B cell (primary cell): ENCODE measurements around the gene LBR. TPM values are rescaled to one million over a fixed set of nuclear protein-coding genes. Genes with fewer than 3 reads are reported as not detected.

Experiments
- ATAC-seq: fragments of 200-7000 bp; cut with Tn5 transposase; one replicate; pipeline ENCODE4 v1.10.0; 2021; ENCODE audit warnings: low read depth, mild to moderate bottlenecking, moderate number of reproducible peaks, moderate library complexity
- CTCF ChIA-PET: fragments of 350-600 bp; sonication (Branson Sonifier 250); formaldehyde crosslinking; loops from one replicate; lab custom pipeline; 2021; ENCODE audit warnings: antibody characterized with exemption, inconsistent platforms; lab: Charles Lee
- POLR2A ChIA-PET: fragments of 350-600 bp; sonication (Branson Sonifier 250); formaldehyde crosslinking; loops from one replicate; lab custom pipeline; 2021; ENCODE audit warnings: antibody characterized with exemption; lab: Charles Lee
- DNase-seq: peaks from one replicate; pipeline ENCODE4 v3.0.0; 2013
- H2AFZ ChIP-seq: 2 replicates; pipeline ENCODE4 v1.6.1; 2012; ENCODE audit warnings: mild to moderate bottlenecking, low read depth, low read length; ENCODE audit not compliant: insufficient read depth, poor library complexity, severe bottlenecking
- H3K27ac ChIP-seq, 2 donors: 1 replicate in 1 of 2; 2 replicates in 1 of 2; pipeline ENCODE4 v1.5.1; 2012 to 2013; ENCODE audit warnings: low read length in 2 of 2, mild to moderate bottlenecking in 2 of 2, moderate library complexity in 1 of 2
- H3K27me3 ChIP-seq, 4 experiments: fragments of 200-600 bp in 1 of 4; sonication (generic) in 1 of 4; replicated peaks in 1 of 4; 1 replicate in 2 of 4; 2 replicates in 2 of 4; pipeline versions ENCODE4 v1.6.1 to v1.7.0; 2013 to 2016; ENCODE audit warnings: low read length in 3 of 4, mild to moderate bottlenecking in 2 of 4, mixed read lengths in 1 of 4, moderate library complexity in 1 of 4; ENCODE audit not compliant: insufficient read depth in 4 of 4, control insufficient read depth in 3 of 4; ENCODE audit errors: control extremely low read depth in 1 of 4
- H3K36me3 ChIP-seq, 2 experiments: replicated peaks in 1 of 2; 1 replicate in 1 of 2; 2 replicates in 1 of 2; pipeline versions ENCODE4 v1.6.1 to v1.7.1; 2013; ENCODE audit warnings: low read length in 1 of 2; ENCODE audit not compliant: insufficient read depth in 2 of 2, control insufficient read depth in 1 of 2; ENCODE audit errors: control extremely low read depth in 1 of 2, extremely low read depth in 1 of 2
- H3K4me1 ChIP-seq, 2 donors: fragments of 200-600 bp in 1 of 2; sonication (generic) in 1 of 2; 1 replicate in 1 of 2; 2 replicates in 1 of 2; pipeline versions ENCODE4 v1.5.1 to v1.6.1; 2013 to 2017; ENCODE audit warnings: low read length in 2 of 2; ENCODE audit not compliant: control insufficient read depth in 2 of 2, insufficient read depth in 2 of 2
- H3K4me2 ChIP-seq: replicated peaks from 2 replicates; pipeline ENCODE3; 2012; ENCODE audit warnings: mild to moderate bottlenecking, low read depth, low read length; ENCODE audit not compliant: poor library complexity, severe bottlenecking
- H3K4me3 ChIP-seq, 5 experiments: fragments of 200-600 bp in 1 of 5; sonication (generic) in 1 of 5; 1 replicate in 3 of 5; 2 replicates in 2 of 5; pipeline versions ENCODE4 v1.5.1 to v1.7.0; 2011 to 2016; ENCODE audit warnings: low read length in 4 of 5, mild to moderate bottlenecking in 4 of 5, low read depth in 2 of 5, control low read depth in 1 of 5, moderate library complexity in 1 of 5; ENCODE audit not compliant: insufficient read depth in 1 of 5; ENCODE audit errors: control extremely low read depth in 1 of 5, extremely low read depth in 1 of 5
- H3K79me2 ChIP-seq: fragments of 200-600 bp; sonication (generic); one replicate; pipeline ENCODE4 v1.6.0; 2016; ENCODE audit warnings: low read length; ENCODE audit not compliant: control insufficient read depth, insufficient read depth
- H3K9ac ChIP-seq: fragments of 200-600 bp; sonication (generic); 2 replicates; pipeline ENCODE4 v1.6.1; 2017; ENCODE audit warnings: mild to moderate bottlenecking, low read length, moderate library complexity
- H3K9me3 ChIP-seq, 3 donors: one replicate each; pipeline versions ENCODE4 v1.6.1 to v1.7.1; 2013; ENCODE audit warnings: low read length in 2 of 3; ENCODE audit not compliant: control insufficient read depth in 2 of 3, insufficient read depth in 1 of 3; ENCODE audit errors: control extremely low read depth in 1 of 3
- H4K20me1 ChIP-seq: 2 replicates; pipeline ENCODE4 v1.6.0; 2012; ENCODE audit warnings: mild to moderate bottlenecking, low read length; ENCODE audit not compliant: insufficient read depth, control insufficient read depth, poor library complexity, severe bottlenecking
- H3K27ac Mint-ChIP-seq: one replicate; pipeline ENCODE4 v1.8.0; 2021; ENCODE audit warnings: mixed read lengths
- H3K27me3 Mint-ChIP-seq: one replicate; pipeline ENCODE4 v1.8.0; 2021; ENCODE audit warnings: mixed read lengths
- H3K4me1 Mint-ChIP-seq: one replicate; pipeline ENCODE4 v1.8.0; 2021; ENCODE audit warnings: mixed read lengths
- H3K4me3 Mint-ChIP-seq: one replicate; pipeline ENCODE4 v1.8.0; 2021; ENCODE audit warnings: mixed read lengths
- H3K9me3 Mint-ChIP-seq: one replicate; pipeline ENCODE4 v1.8.0; 2022; ENCODE audit warnings: mixed read lengths; ENCODE audit not compliant: insufficient read depth
- CTCF ChIP-seq: fragments of 200-600 bp; IDR thresholded peaks from one replicate; pipeline ENCODE4 v1.8.0; 2022; ENCODE audit warnings: antibody characterized with exemption, mild to moderate bottlenecking
- EZH2 ChIP-seq: IDR thresholded peaks from 2 replicates; pipeline ENCODE4 v1.6.1; 2012; ENCODE audit warnings: borderline replicate concordance, low read depth, mild to moderate bottlenecking, moderate library complexity, low read length; ENCODE audit not compliant: insufficient read depth, poor library complexity, severe bottlenecking
- WGBS: methylation state at CpG from one replicate; pipeline ENCODE4 v1.1.5; 2013; ENCODE audit warnings: missing lambda C conversion rate; ENCODE audit not compliant: insufficient coverage; 5-methylcytosine and 5-hydroxymethylcytosine counted together
- intact Hi-C: fragments of 100-400 bp; cut with micrococcal nuclease; formaldehyde crosslinking; loops from one replicate; pipeline ENCODE4 v1.10.0; 2022
- polyA plus RNA-seq: library from polyadenylated mRNA; depleted of rRNA; stranded (reverse); fragments of >200 nt; gene quantifications from 2 replicates; pipeline ENCODE4 v1.2.3, GENCODE V29; 2012
- total RNA-seq, 2 donors: library from RNA; stranded (reverse); fragments of 120-200 nt in 1 of 2; gene quantifications; 1 replicate in 1 of 2; 2 replicates in 1 of 2; pipeline versions ENCODE4 v1.2.3 to v1.2.4, GENCODE V29; 2013 to 2022

Gene LBR
- total and polyA plus RNA-seq, 2 donors (not counting 1 experiment from before 2014, with no cell fraction given): 19.3 to 167 TPM

- DNase-seq (no peak), ATAC-seq (no peak)
- no peak for TF ChIP-seq EZH2
- no peak for TF ChIP-seq CTCF
- CTCF ChIA-PET: interaction anchor here (1.0 to 1.1 kb wide), 3 partner anchors 12 to 69 kb away, joined by 3 to 4 read pairs (median 3); no protein-coding TSS in a partner anchor
- H3K4me3 Mint-ChIP-seq: no peak overlapping the region
- H3K9me3 ChIP-seq: no peaks in the 10 kb centered on the region
- POLR2A ChIA-PET: no interaction called here
- peaks cover 43% of the 10 kb centered on the region for H3K79me2 ChIP-seq
- H3K9ac ChIP-seq: no peak overlapping the region
- H3K27me3 ChIP-seq: no peaks in the 10 kb centered on the region
- H3K4me1 ChIP-seq: peaks cover 11 to 13% of the 10 kb centered on the region in 2 donors
- H3K36me3 ChIP-seq: peaks cover 7 to 89% of the 10 kb centered on the region in 2 experiments
- intact Hi-C loops: no loop called here
- peaks cover 17% of the 10 kb centered on the region for H4K20me1 ChIP-seq
- 100% methylated on average over 9 of the region's 10 CpGs for whole genome bisulfite sequencing
- peaks cover 14% of the 10 kb centered on the region for H3K4me1 Mint-ChIP-seq
- no peak overlapping the region for H3K27ac Mint-ChIP-seq
- H3K9me3 Mint-ChIP-seq: no peaks in the 10 kb centered on the region
- no peak overlapping the region for H3K27ac ChIP-seq
- H2AFZ ChIP-seq: no peak overlapping the region
- H3K4me3 ChIP-seq: no peak overlapping the region
- H3K27me3 Mint-ChIP-seq: no peaks in the 10 kb centered on the region
- no peak overlapping the region for H3K4me2 ChIP-seq
Observed at GRCh38 chr1:225412803-225413351, 15.0 kb downstream of the LBR start.

- Histone ChIP-seq H3K4me2 (no peak overlapping the region), H4K20me1 (peaks cover 13% of the 10 kb centered on the region), H3K4me3 (no peak overlapping the region), H3K79me2 (peaks cover 40% of the 10 kb centered on the region), H3K36me3 (peaks cover 7 to 88% of the 10 kb centered on the region in 2 experiments), H2AFZ (no peak overlapping the region), H3K27me3 (no peaks in the 10 kb centered on the region), H3K9me3 (no peaks in the 10 kb centered on the region), H3K27ac (no peak overlapping the region), H3K9ac (no peak overlapping the region), H3K4me1 (peaks cover 11 to 13% of the 10 kb centered on the region in 2 donors)
- intact Hi-C loops: no loop called here
- TF ChIP-seq EZH2: no peak
- no peak for TF ChIP-seq CTCF
- peaks cover 14% of the 10 kb centered on the region for H3K4me1 Mint-ChIP-seq
- ChIA-PET CTCF (no interaction called here), POLR2A (no interaction called here)
- 93% methylated on average over 6 of the region's 10 CpGs for WGBS
- DNase-seq: no peak
- ATAC-seq: no peak
- no peaks in the 10 kb centered on the region for H3K27me3 Mint-ChIP-seq
- H3K4me3 Mint-ChIP-seq: no peak overlapping the region
- H3K27ac Mint-ChIP-seq: no peak overlapping the region
- H3K9me3 Mint-ChIP-seq: no peaks in the 10 kb centered on the region
Observed at GRCh38 chr1:225412321-225412720, 15.5 kb downstream of the LBR start.
